RWPE1 (cell line): ENCODE results near the gene CARD10.
A peak's percentile ranks its signal among the peaks of the same experiment; 100 is the strongest.

Source experiments
- CTCF ChIA-PET: fragments of 350-600 bp; sonication (Branson Sonifier 250); formaldehyde crosslinking; extraction: SDS; loops from one replicate; lab custom pipeline; 2021; lab: Yijun Ruan, JAX
- POLR2A ChIA-PET: fragments of 400-600 bp; formaldehyde crosslinking; extraction: SDS; loops from one replicate; lab custom pipeline; 2020; ENCODE audit warnings: antibody characterized with exemption; ENCODE audit not compliant: low non-redundant PET; lab: Yijun Ruan, JAX
- DNase-seq: peaks from one replicate; pipeline ENCODE4 v3.0.0; 2012; ENCODE audit warnings: low spot score
- H3K27ac ChIP-seq: fragments of 450-650 bp; 2 replicates; pipeline ENCODE4 v1.5.1; 2017
- CTCF ChIP-seq: fragments of 450-650 bp; conservative IDR thresholded peaks from 2 replicates; pipeline ENCODE4 v1.5.1; 2017; ENCODE audit warnings: low read depth, mild to moderate bottlenecking

The CARD10 gene

GRCh38 chr22:37560608-37561211, 41.5 kb upstream of the CARD10 start:
- TF ChIP-seq CTCF = no peak
- H3K27ac ChIP-seq = peak overlapping the region; percentile 94
- ChIA-PET CTCF (interaction anchor here (0.7 to 1.9 kb wide), 3 partner anchors 14 to 20 kb away, joined by 4 to 15 read pairs (median 9); no protein-coding TSS in a partner anchor), POLR2A (interaction anchor here (0.7 kb wide), 1 partner anchor 14 kb away, joined by 5 read pairs; no protein-coding TSS in a partner anchor)
- no peak for DNase-seq

- ChIA-PET CTCF (no interaction called here), POLR2A (interaction anchor here (0.7 kb wide), 1 partner anchor 13 kb away, joined by 5 read pairs; no protein-coding TSS in a partner anchor)
- DNase-seq = no peak
- no peak for TF ChIP-seq CTCF
- peak within 1 kb of the TSS; percentile 94 for H3K27ac ChIP-seq
Observed at GRCh38 chr22:37559901-37560607, 40.8 kb upstream of the CARD10 start, which contains the start of gene CDC42EP1. CDC42EP1 (plus strand) TSS chr22:37560480; CDS start chr22:37566350, 5,870 bp downstream.

- CTCF ChIA-PET = no interaction called here
- peak overlapping the region; percentile 94 for H3K27ac ChIP-seq
Observed at GRCh38 chr22:37559521-37559900, 40.3 kb upstream of the CARD10 start.

GRCh38 chr22:37558815-37559214, 39.6 kb upstream of the CARD10 start:
- CTCF ChIA-PET = no interaction called here
- POLR2A ChIA-PET = no interaction called here
- peak overlapping the region; percentile 94 for H3K27ac ChIP-seq
- TF ChIP-seq CTCF = no peak
- no peak for DNase-seq

More at GRCh38 chr22:37559521-37559900, 40.3 kb upstream of the CARD10 start:
- POLR2A ChIA-PET = no interaction called here
- TF ChIP-seq CTCF = no peak
- no peak for DNase-seq

- ChIA-PET POLR2A (no interaction called here), CTCF (interaction anchor here (1.1 kb wide), 1 partner anchor 10 kb away, joined by 3 read pairs; no protein-coding TSS in a partner anchor)
- DNase-seq = no peak
- TF ChIP-seq CTCF = no peak
- no peak overlapping the region for H3K27ac ChIP-seq
Observed at GRCh38 chr22:37557321-37558001, 38.2 kb upstream of the CARD10 start.

- CTCF ChIA-PET = interaction anchor here (1.1 kb wide), 1 partner anchor 10 kb away, joined by 3 read pairs; no protein-coding TSS in a partner anchor
- H3K27ac ChIP-seq = no peak overlapping the region
- DNase-seq = no peak
- POLR2A ChIA-PET = no interaction called here
- TF ChIP-seq CTCF = no peak
Observed at GRCh38 chr22:37556710-37557109, 37.5 kb upstream of the CARD10 start.
